ENCODE measurements around the gene LDLRAD2. TPM values are rescaled to one million over a fixed set of nuclear protein-coding genes. Genes with fewer than 3 reads are reported as not detected.

Gene LDLRAD2
- total RNA-seq, 1 donor from 2014 or later = 0.07 TPM

GRCh38 chr1:21804536-21804935, 7.5 kb upstream of the LDLRAD2 start:
- Mint-ChIP-seq H3K9me3 (ENCODE audit: low read depth) (no peaks in the 10 kb centered on the region), H3K36me3 (ENCODE audit: low read depth) (no peaks in the 10 kb centered on the region), H3K4me3 (ENCODE audit: unreplicated experiment) (no peak overlapping the region), H3K27me3 (ENCODE audit: low read depth) (no peaks in the 10 kb centered on the region), H3K27ac (ENCODE audit: unreplicated experiment) (no peak overlapping the region), H3K4me1 (ENCODE audit: low read depth) (no peaks in the 10 kb centered on the region)
- TF ChIP-seq CTCF (IDR thresholded peaks at IDR 0.05) = no peak
- DNase-seq (ENCODE audit: low spot score) = no peak

- no peaks in the 10 kb centered on the region for H3K9me3 Mint-ChIP-seq (ENCODE audit: low read depth)
- H3K4me3 Mint-ChIP-seq (ENCODE audit: unreplicated experiment) = no peak overlapping the region
- peaks cover 3% of the 10 kb centered on the region for H3K27me3 Mint-ChIP-seq (ENCODE audit: low read depth)
- no peak for TF ChIP-seq CTCF (IDR thresholded peaks at IDR 0.05)
- H3K36me3 Mint-ChIP-seq (ENCODE audit: low read depth) = peaks cover 6% of the 10 kb centered on the region
- no peak overlapping the region for H3K27ac Mint-ChIP-seq (ENCODE audit: unreplicated experiment)
- H3K4me1 Mint-ChIP-seq (ENCODE audit: low read depth) = peaks cover 11% of the 10 kb centered on the region
- DNase-seq (ENCODE audit: low spot score) = no peak
Observed at GRCh38 chr1:21813542-21813941, 1.5 kb downstream of the LDLRAD2 start.

- H3K4me3 Mint-ChIP-seq (ENCODE audit: unreplicated experiment) = no peak overlapping the region
- peak; percentile 69 for TF ChIP-seq CTCF (IDR thresholded peaks at IDR 0.05)
- peaks cover 3% of the 10 kb centered on the region for H3K27me3 Mint-ChIP-seq (ENCODE audit: low read depth)
- peaks cover 11% of the 10 kb centered on the region for H3K4me1 Mint-ChIP-seq (ENCODE audit: low read depth)
- no peak for DNase-seq (ENCODE audit: low spot score)
- H3K27ac Mint-ChIP-seq (ENCODE audit: unreplicated experiment) = no peak overlapping the region
- no peaks in the 10 kb centered on the region for H3K9me3 Mint-ChIP-seq (ENCODE audit: low read depth)
- peaks cover 7% of the 10 kb centered on the region for H3K36me3 Mint-ChIP-seq (ENCODE audit: low read depth)
Observed at GRCh38 chr1:21814241-21814918, 2.3 kb downstream of the LDLRAD2 start.

- TF ChIP-seq CTCF (IDR thresholded peaks at IDR 0.05) = no peak
- DNase-seq (ENCODE audit: low spot score) = no peak
- Mint-ChIP-seq H3K27ac (ENCODE audit: unreplicated experiment) (peak overlapping the region; percentile 22), H3K36me3 (ENCODE audit: low read depth) (peaks cover 12% of the 10 kb centered on the region), H3K4me3 (ENCODE audit: unreplicated experiment) (no peak overlapping the region), H3K27me3 (ENCODE audit: low read depth) (peaks cover 3% of the 10 kb centered on the region), H3K4me1 (ENCODE audit: low read depth) (peaks cover 11% of the 10 kb centered on the region), H3K9me3 (ENCODE audit: low read depth) (peaks cover 3% of the 10 kb centered on the region)
Observed at GRCh38 chr1:21814981-21815582, 3.0 kb downstream of the LDLRAD2 start.

- TF ChIP-seq CTCF (IDR thresholded peaks at IDR 0.05) = no peak
- H3K36me3 Mint-ChIP-seq (ENCODE audit: low read depth) = peaks cover 16% of the 10 kb centered on the region
- H3K4me3 Mint-ChIP-seq (ENCODE audit: unreplicated experiment) = no peak overlapping the region
- peaks cover 3% of the 10 kb centered on the region for H3K27me3 Mint-ChIP-seq (ENCODE audit: low read depth)
- no peak for DNase-seq (ENCODE audit: low spot score)
- H3K9me3 Mint-ChIP-seq (ENCODE audit: low read depth) = peaks cover 3% of the 10 kb centered on the region
- peaks cover 11% of the 10 kb centered on the region for H3K4me1 Mint-ChIP-seq (ENCODE audit: low read depth)
- H3K27ac Mint-ChIP-seq (ENCODE audit: unreplicated experiment) = no peak overlapping the region
Observed at GRCh38 chr1:21815724-21816321, 3.8 kb downstream of the LDLRAD2 start.
